ENCODE measurements around the gene TMEM191B.
A peak's percentile ranks its signal among the peaks of the same experiment; 100 is the strongest.
"Not testable (repeated sequence)": the region's sequence is repeated elsewhere in the genome, so short reads cannot be mapped to it uniquely, and the experiment has no call there.

TMEM191B gene

GRCh38 chr22:18527752-18528596 lies at the start of gene TMEM191B:
Gene TMEM191B (plus strand): TSS chr22:18527802. CDS start chr22:18527981, 179 bp downstream.
- H4K20me1 ChIP-seq (ENCODE audit: insufficient read depth, low read length, poor library complexity, severe bottlenecking); H2AFZ ChIP-seq (ENCODE audit: low read length); H3K4me1 ChIP-seq (ENCODE audit: insufficient read depth, low read length, poor library complexity, severe bottlenecking); H3F3A ChIP-seq (ENCODE audit: low read depth); H3K9me3 ChIP-seq (ENCODE audit: insufficient read depth, low read depth, low read length); H3K36me3 ChIP-seq (ENCODE audit: insufficient read depth, low read length); H3K27me3 ChIP-seq (ENCODE audit: insufficient read depth, low read length, poor library complexity, severe bottlenecking); H3K79me2 ChIP-seq (ENCODE audit: insufficient read depth, low read length); H3K4me2 ChIP-seq (ENCODE audit: low read depth, low read length, poor library complexity, severe bottlenecking); H3K9ac ChIP-seq (ENCODE audit: low read depth, low read length, poor library complexity, severe bottlenecking); H3K9me2 ChIP-seq (replicated peaks; ENCODE audit: low read depth, low read length): not testable (repeated sequence)
- peak within 1 kb of the TSS; percentile 53 for H3K4me3 ChIP-seq (ENCODE audit: low read length, poor library complexity, severe bottlenecking)

GRCh38 chr22:18496227-18496626 lies 31.4 kb upstream of the TMEM191B start:
- H3K4me2 ChIP-seq (ENCODE audit: low read depth, low read length, poor library complexity, severe bottlenecking); H2AFZ ChIP-seq (ENCODE audit: low read length); H3K9me2 ChIP-seq (replicated peaks; ENCODE audit: low read depth, low read length): not testable (repeated sequence)

GRCh38 chr22:18511327-18511726 lies 16.3 kb upstream of the TMEM191B start:
- H4K20me1 ChIP-seq (ENCODE audit: insufficient read depth, low read length, poor library complexity, severe bottlenecking); H3K27me3 ChIP-seq (ENCODE audit: insufficient read depth, low read length, poor library complexity, severe bottlenecking); H3K36me3 ChIP-seq (ENCODE audit: insufficient read depth, low read length); H3F3A ChIP-seq (ENCODE audit: low read depth); H2AFZ ChIP-seq (ENCODE audit: low read length); H3K9ac ChIP-seq (ENCODE audit: low read depth, low read length, poor library complexity, severe bottlenecking); H3K79me2 ChIP-seq (ENCODE audit: insufficient read depth, low read length); H3K4me3 ChIP-seq (ENCODE audit: low read length, poor library complexity, severe bottlenecking); H3K9me3 ChIP-seq (ENCODE audit: insufficient read depth, low read depth, low read length); H3K4me1 ChIP-seq (ENCODE audit: insufficient read depth, low read length, poor library complexity, severe bottlenecking); H3K9me2 ChIP-seq (replicated peaks; ENCODE audit: low read depth, low read length); H3K4me2 ChIP-seq (ENCODE audit: low read depth, low read length, poor library complexity, severe bottlenecking): not testable (repeated sequence)

More at GRCh38 chr22:18496227-18496626, 31.4 kb upstream of the TMEM191B start:
- not testable (repeated sequence) for H3K27me3 ChIP-seq (ENCODE audit: insufficient read depth, low read length, poor library complexity, severe bottlenecking); H3K36me3 ChIP-seq (ENCODE audit: insufficient read depth, low read length); H3F3A ChIP-seq (ENCODE audit: low read depth); H3K79me2 ChIP-seq (ENCODE audit: insufficient read depth, low read length); H3K9me3 ChIP-seq (ENCODE audit: insufficient read depth, low read depth, low read length); H3K9ac ChIP-seq (ENCODE audit: low read depth, low read length, poor library complexity, severe bottlenecking); H4K20me1 ChIP-seq (ENCODE audit: insufficient read depth, low read length, poor library complexity, severe bottlenecking); H3K4me3 ChIP-seq (ENCODE audit: low read length, poor library complexity, severe bottlenecking); H3K4me1 ChIP-seq (ENCODE audit: insufficient read depth, low read length, poor library complexity, severe bottlenecking)

GRCh38 chr22:18512378-18512777 lies 15.2 kb upstream of the TMEM191B start:
- not testable (repeated sequence) for H3K36me3 ChIP-seq (ENCODE audit: insufficient read depth, low read length); H3K9ac ChIP-seq (ENCODE audit: low read depth, low read length, poor library complexity, severe bottlenecking); H3K4me1 ChIP-seq (ENCODE audit: insufficient read depth, low read length, poor library complexity, severe bottlenecking); H3K27me3 ChIP-seq (ENCODE audit: insufficient read depth, low read length, poor library complexity, severe bottlenecking); H3F3A ChIP-seq (ENCODE audit: low read depth); H3K79me2 ChIP-seq (ENCODE audit: insufficient read depth, low read length); H3K9me3 ChIP-seq (ENCODE audit: insufficient read depth, low read depth, low read length); H4K20me1 ChIP-seq (ENCODE audit: insufficient read depth, low read length, poor library complexity, severe bottlenecking); H2AFZ ChIP-seq (ENCODE audit: low read length); H3K4me2 ChIP-seq (ENCODE audit: low read depth, low read length, poor library complexity, severe bottlenecking); H3K4me3 ChIP-seq (ENCODE audit: low read length, poor library complexity, severe bottlenecking); H3K9me2 ChIP-seq (replicated peaks; ENCODE audit: low read depth, low read length)

DNA sequence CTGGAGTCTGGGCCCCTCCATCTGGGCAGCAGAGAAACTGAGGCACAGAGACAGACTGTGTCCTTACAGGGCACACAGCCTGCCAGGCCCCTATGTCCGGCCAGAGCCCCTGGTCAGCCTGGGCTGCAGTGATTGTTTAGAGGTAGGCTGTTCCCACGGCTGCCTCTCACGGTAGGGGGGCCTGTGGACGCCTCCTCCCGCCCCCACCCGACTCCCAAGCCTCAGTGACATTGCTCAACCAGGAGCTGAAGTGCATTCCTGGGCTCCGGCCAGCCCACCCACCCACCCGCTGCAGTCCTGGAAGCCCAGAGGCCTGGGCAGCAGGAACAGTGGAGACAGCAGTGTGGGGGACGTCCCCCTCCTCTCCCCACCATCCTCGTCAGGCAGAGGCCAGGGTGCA lies 14.1 kb upstream of the TMEM191B start:
- not testable (repeated sequence) for H4K20me1 ChIP-seq (ENCODE audit: insufficient read depth, low read length, poor library complexity, severe bottlenecking); H3K4me2 ChIP-seq (ENCODE audit: low read depth, low read length, poor library complexity, severe bottlenecking); H3K9me2 ChIP-seq (replicated peaks; ENCODE audit: low read depth, low read length); H3F3A ChIP-seq (ENCODE audit: low read depth); H2AFZ ChIP-seq (ENCODE audit: low read length); H3K27me3 ChIP-seq (ENCODE audit: insufficient read depth, low read length, poor library complexity, severe bottlenecking); H3K36me3 ChIP-seq (ENCODE audit: insufficient read depth, low read length); H3K79me2 ChIP-seq (ENCODE audit: insufficient read depth, low read length); H3K4me3 ChIP-seq (ENCODE audit: low read length, poor library complexity, severe bottlenecking); H3K9me3 ChIP-seq (ENCODE audit: insufficient read depth, low read depth, low read length); H3K4me1 ChIP-seq (ENCODE audit: insufficient read depth, low read length, poor library complexity, severe bottlenecking); H3K9ac ChIP-seq (ENCODE audit: low read depth, low read length, poor library complexity, severe bottlenecking)

GRCh38 chr22:18518061-18518460 lies 9.5 kb upstream of the TMEM191B start, which contains the start of gene GGTLC3:
Gene GGTLC3 (minus strand): TSS chr22:18518161. CDS start chr22:18517897, 264 bp downstream.
- not testable (repeated sequence) for H3K4me2 ChIP-seq (ENCODE audit: low read depth, low read length, poor library complexity, severe bottlenecking); H3K9me2 ChIP-seq (replicated peaks; ENCODE audit: low read depth, low read length); H2AFZ ChIP-seq (ENCODE audit: low read length); H3K79me2 ChIP-seq (ENCODE audit: insufficient read depth, low read length); H3K9ac ChIP-seq (ENCODE audit: low read depth, low read length, poor library complexity, severe bottlenecking); H4K20me1 ChIP-seq (ENCODE audit: insufficient read depth, low read length, poor library complexity, severe bottlenecking); H3K9me3 ChIP-seq (ENCODE audit: insufficient read depth, low read depth, low read length); H3K4me3 ChIP-seq (ENCODE audit: low read length, poor library complexity, severe bottlenecking); H3F3A ChIP-seq (ENCODE audit: low read depth); H3K27me3 ChIP-seq (ENCODE audit: insufficient read depth, low read length, poor library complexity, severe bottlenecking); H3K36me3 ChIP-seq (ENCODE audit: insufficient read depth, low read length); H3K4me1 ChIP-seq (ENCODE audit: insufficient read depth, low read length, poor library complexity, severe bottlenecking)

- not testable (repeated sequence) for H3K4me3 ChIP-seq (ENCODE audit: low read length, poor library complexity, severe bottlenecking); H3K4me2 ChIP-seq (ENCODE audit: low read depth, low read length, poor library complexity, severe bottlenecking); H3F3A ChIP-seq (ENCODE audit: low read depth); H3K9me2 ChIP-seq (replicated peaks; ENCODE audit: low read depth, low read length); H3K4me1 ChIP-seq (ENCODE audit: insufficient read depth, low read length, poor library complexity, severe bottlenecking); H2AFZ ChIP-seq (ENCODE audit: low read length); H3K79me2 ChIP-seq (ENCODE audit: insufficient read depth, low read length); H3K27me3 ChIP-seq (ENCODE audit: insufficient read depth, low read length, poor library complexity, severe bottlenecking); H4K20me1 ChIP-seq (ENCODE audit: insufficient read depth, low read length, poor library complexity, severe bottlenecking); H3K9ac ChIP-seq (ENCODE audit: low read depth, low read length, poor library complexity, severe bottlenecking); H3K36me3 ChIP-seq (ENCODE audit: insufficient read depth, low read length); H3K9me3 ChIP-seq (ENCODE audit: insufficient read depth, low read depth, low read length)
Measured at GRCh38 chr22:18522762-18523161, 4.8 kb upstream of the TMEM191B start.

Data from Loucy (cell line).